ENCODE data around the gene STAT1. TPM values are rescaled to one million over a fixed set of nuclear protein-coding genes. Genes with fewer than 3 reads are reported as not detected.

STAT1 gene
- total and polyA plus RNA-seq, 5 experiments from 2014 or later, result 62.8 to 231 (median 154) TPM

DNA sequence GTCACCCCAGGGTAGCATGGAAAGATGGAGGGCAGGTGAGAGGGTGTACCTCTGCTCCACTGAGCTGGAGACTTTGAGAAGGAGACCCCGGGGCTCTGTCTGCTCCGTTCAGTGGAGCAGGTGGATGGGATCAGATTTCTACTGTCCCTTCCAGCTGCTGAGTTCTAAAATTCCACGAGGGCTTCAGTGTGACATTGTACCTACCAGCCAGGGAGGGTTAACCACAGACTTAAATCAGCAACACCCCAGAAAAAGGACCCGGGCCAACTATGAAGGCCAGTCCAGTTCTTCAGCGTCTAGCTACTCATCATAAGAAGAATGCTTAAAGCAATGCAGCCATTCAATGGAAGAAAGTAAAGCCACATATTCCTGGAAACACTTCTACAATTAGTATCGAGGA lies 23.8 kb downstream of the STAT1 start:
- H3K9me3 Mint-ChIP-seq, result no peaks in the 10 kb centered on the region
- peaks cover 18 to 77% (median 45%) of the 10 kb centered on the region in 4 donors for H3K4me1 Mint-ChIP-seq
- no peak for DNase-seq
- no peak for ATAC-seq
- no peaks in the 10 kb centered on the region for H3K27me3 Mint-ChIP-seq
- peaks cover 7 to 97% (median 72%) of the 10 kb centered on the region in 3 donors for H3K36me3 Mint-ChIP-seq
- H3K27ac Mint-ChIP-seq, result peak overlapping the region in 8 of 10 donors; percentile 25 to 74 (median 40)
- no peak overlapping the region for H3K4me3 Mint-ChIP-seq
- POLR2A ChIA-PET, result interaction anchor here (2.4 kb wide), 1 partner anchor 10 kb away, joined by 8 read pairs; no protein-coding TSS in a partner anchor

DNA sequence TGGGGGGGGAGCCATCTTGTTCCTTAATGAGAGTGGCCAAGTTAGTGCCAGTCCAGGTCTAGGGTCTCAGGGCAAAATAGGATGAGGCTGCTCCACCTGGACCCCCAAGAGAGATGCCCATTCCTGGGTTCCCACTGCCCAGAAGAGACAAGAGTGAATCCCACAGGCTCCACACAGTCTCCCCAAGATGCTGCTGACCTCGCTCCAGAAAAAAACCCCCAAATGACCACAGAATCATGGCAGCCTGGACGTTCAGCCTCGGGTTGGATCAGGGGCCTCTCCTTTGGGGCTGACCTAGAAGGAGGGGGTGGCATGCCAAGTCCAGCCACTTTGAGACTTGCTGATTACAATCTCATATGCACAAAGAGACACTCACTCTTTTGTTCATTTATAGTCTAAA lies 25.1 kb downstream of the STAT1 start:
- POLR2A ChIA-PET, result interaction anchor here (0.9 to 2.4 kb wide), 3 partner anchors 9 to 25 kb away, joined by 3 to 8 read pairs (median 3); partner anchors contain the start of gene STAT1
- no peaks in the 10 kb centered on the region for H3K27me3 Mint-ChIP-seq

DNA sequence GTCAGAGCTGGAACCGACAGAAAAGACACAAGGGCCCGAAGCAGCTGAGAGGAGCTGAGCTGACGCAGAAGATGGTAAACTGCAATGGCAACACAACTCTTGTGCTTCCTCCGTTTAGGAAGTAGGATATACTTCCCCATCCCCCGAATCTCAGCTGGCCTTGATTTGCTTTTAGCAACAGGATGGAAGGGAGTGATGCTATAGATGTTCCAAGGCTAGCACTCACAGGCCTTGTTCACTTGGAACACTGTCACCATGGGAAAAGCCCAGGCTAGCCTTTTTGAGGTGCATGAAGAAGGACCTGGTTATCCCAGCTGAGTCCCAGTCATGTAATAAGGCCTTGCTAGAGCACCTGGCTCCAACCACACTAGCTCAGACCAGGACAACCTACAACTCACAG lies 26.0 kb downstream of the STAT1 start:
- DNase-seq (no peak), ATAC-seq (no peak)
- H3K4me1 Mint-ChIP-seq, result peaks cover 12 to 76% (median 41%) of the 10 kb centered on the region in 4 donors
- peak overlapping the region in 1 of 10 donors; percentile 10 for H3K4me3 Mint-ChIP-seq
- POLR2A ChIA-PET, result interaction anchor here (1.2 kb wide), 1 partner anchor 24 kb away, joined by 4 read pairs; no protein-coding TSS in a partner anchor
- peak overlapping the region; percentile 16 to 87 (median 74) for H3K27ac Mint-ChIP-seq
- H3K9me3 Mint-ChIP-seq, result no peaks in the 10 kb centered on the region
- H3K27me3 Mint-ChIP-seq, result no peaks in the 10 kb centered on the region
- peaks cover 15 to 97% (median 75%) of the 10 kb centered on the region in 3 donors for H3K36me3 Mint-ChIP-seq

More for the DNA sequence above, 25.1 kb downstream of the STAT1 start:
- H3K36me3 Mint-ChIP-seq, result peaks cover 11 to 98% (median 76%) of the 10 kb centered on the region in 3 donors
- ATAC-seq (no peak), DNase-seq (no peak)
- H3K4me1 Mint-ChIP-seq, result peaks cover 15 to 79% (median 44%) of the 10 kb centered on the region in 4 donors
- peak overlapping the region in 6 of 10 donors; percentile 48 to 87 (median 67) for H3K27ac Mint-ChIP-seq
- H3K4me3 Mint-ChIP-seq, result no peak overlapping the region
- no peaks in the 10 kb centered on the region for H3K9me3 Mint-ChIP-seq

DNA sequence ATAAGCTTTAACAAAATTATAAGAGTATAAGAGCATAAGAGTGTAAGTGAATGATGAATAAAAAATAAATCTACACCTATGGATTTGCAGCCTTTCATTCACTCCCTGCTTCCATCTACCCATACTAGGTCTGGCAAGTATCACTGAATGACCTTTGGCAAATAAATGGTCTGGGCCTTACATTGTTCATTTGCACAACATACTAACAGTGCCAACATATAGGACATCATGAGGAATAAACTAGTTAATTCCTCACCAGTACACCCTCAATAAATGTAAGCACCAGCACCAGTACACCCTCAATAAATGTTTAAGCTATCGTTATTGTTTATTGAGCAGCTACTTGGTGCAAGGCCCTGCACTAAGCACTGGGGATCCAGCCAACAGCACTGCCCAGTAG lies 26.9 kb downstream of the STAT1 start:
- peak overlapping the region in 9 of 10 donors; percentile 3 to 83 (median 72) for H3K27ac Mint-ChIP-seq

DNA sequence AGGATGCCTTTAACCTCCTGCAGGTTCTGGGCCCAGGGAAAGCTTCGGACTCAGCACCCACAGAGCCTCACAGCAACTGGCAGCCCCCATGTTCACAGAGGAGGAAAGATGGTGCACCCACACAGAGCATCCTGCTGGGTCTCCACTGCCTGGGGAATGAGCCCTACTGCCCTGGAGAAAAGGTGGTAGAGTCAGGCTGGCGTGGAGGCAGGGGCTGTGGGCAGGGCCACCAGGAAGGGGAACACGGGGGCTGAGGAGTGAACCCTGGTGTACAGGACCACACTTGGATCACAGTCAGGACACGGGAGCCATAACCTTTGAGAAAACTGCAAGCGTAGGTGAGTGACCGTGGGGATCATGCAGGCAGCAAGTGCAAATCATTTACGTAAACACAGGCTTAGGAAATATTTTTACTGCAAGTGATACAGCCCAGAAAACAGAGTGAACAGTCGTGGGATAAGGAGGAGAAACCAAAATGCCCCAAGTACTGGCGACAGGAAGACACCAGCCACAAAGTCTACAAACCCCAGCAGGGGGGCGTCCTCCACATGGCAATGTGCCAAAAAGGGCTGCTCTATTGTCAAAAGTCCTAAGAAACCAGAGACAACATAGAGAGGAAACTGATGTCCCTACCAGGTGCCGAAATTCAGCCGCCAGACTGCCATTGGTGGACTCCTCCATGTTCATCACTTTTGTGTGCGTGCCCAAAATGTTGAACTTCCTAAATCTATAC lies 27.6 kb downstream of the STAT1 start:
- POLR2A ChIA-PET, result no interaction called here
- Mint-ChIP-seq H3K36me3 (peaks cover 15 to 97% (median 77%) of the 10 kb centered on the region in 3 donors), H3K27me3 (no peaks in the 10 kb centered on the region), H3K4me1 (peaks cover 19 to 83% (median 52%) of the 10 kb centered on the region in 4 donors), H3K27ac (peak overlapping the region in 9 of 10 donors; percentile 38 to 89 (median 81)), H3K9me3 (no peaks in the 10 kb centered on the region), H3K4me3 (peak overlapping the region in 3 of 10 donors; percentile 6 to 49 (median 24))
- peak; percentile 47 to 49 for ATAC-seq
- peak in 8 of 10 donors; percentile 20 to 66 (median 34) for DNase-seq

More for the DNA sequence above, 26.9 kb downstream of the STAT1 start:
- Mint-ChIP-seq H3K36me3 (peaks cover 15 to 97% (median 80%) of the 10 kb centered on the region in 3 donors), H3K9me3 (no peaks in the 10 kb centered on the region), H3K4me1 (peaks cover 18 to 78% (median 46%) of the 10 kb centered on the region in 4 donors), H3K4me3 (no peak overlapping the region), H3K27me3 (no peaks in the 10 kb centered on the region)
- ATAC-seq (no peak), DNase-seq (no peak)
- POLR2A ChIA-PET, result interaction anchor here (1.2 kb wide), 1 partner anchor 25 kb away, joined by 4 read pairs; no protein-coding TSS in a partner anchor

DNA sequence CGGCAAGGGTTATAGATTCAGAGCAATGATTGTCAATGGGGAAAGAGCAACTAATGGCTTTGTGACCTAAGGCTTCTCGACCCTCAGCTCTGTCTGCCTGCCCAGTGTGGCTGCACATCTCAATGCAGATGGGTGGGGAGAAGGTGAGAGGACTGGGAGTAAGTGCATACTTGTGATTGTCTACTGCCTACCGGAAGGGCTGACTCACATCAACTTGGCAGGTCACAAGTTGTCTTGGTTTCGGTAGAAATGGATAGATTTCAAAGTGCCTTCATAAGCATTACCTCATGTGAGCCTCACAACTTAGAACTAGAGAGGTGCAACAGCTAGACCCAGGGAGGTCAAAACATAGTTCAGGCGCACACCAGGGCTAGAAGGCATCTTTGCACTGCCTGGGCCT lies 29.4 kb downstream of the STAT1 start:
- Mint-ChIP-seq H3K9me3 (no peaks in the 10 kb centered on the region), H3K4me1 (peaks cover 29 to 87% (median 70%) of the 10 kb centered on the region in 4 donors), H3K27me3 (no peaks in the 10 kb centered on the region), H3K4me3 (peak overlapping the region in 1 of 10 donors; percentile 15), H3K36me3 (peaks cover 15 to 97% (median 78%) of the 10 kb centered on the region in 3 donors), H3K27ac (peak overlapping the region in 7 of 10 donors; percentile 7 to 85 (median 61))
- POLR2A ChIA-PET, result interaction anchor here (1.1 kb wide), 1 partner anchor 28 kb away, joined by 4 read pairs; no protein-coding TSS in a partner anchor
- ATAC-seq (no peak), DNase-seq (no peak)

DNA sequence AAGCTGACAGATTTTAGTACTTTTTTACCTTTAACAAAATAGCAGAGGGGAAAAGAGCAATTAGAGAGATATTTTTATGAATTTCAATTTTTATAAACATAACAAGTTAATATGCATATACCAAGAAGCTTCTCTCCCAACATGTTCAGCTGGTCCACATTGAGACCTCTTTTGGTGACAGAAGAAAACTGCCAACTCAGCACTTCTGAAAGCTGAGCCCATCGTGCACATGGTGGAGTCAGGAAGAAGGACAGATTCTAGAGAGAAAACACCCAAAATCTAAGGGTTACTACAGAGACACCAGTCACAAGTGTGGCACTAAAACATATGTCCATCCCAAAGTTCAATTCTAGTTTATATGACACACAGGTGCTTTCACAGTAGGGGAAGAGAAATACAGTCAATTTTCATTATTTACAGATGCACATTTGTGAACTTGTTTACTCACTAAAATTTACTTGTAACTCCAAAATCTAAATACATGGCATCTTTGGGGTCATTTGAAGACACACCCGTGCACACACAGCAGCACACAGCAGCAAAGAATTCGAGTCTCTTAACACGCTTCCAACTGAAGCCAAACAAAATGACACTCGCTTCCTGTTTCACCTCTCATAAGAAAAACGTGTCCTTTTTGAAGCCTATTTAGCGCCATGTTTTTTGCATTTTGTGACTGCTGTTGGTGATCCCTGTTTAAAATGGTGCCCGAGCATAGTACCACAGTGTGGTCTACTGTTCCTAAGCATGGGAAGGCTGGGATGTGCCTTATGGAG lies 31.5 kb downstream of the STAT1 start:
- Mint-ChIP-seq H3K36me3 (peaks cover 32 to 97% (median 78%) of the 10 kb centered on the region in 3 donors), H3K27ac (peak overlapping the region; percentile 71 to 96 (median 89)), H3K27me3 (no peaks in the 10 kb centered on the region), H3K4me3 (peak overlapping the region in 6 of 10 donors; percentile 18 to 57 (median 31)), H3K9me3 (no peaks in the 10 kb centered on the region), H3K4me1 (peaks cover 27 to 81% (median 61%) of the 10 kb centered on the region in 4 donors)
- ATAC-seq (no peak), DNase-seq (no peak)
- POLR2A ChIA-PET, result interaction anchor here (0.9 to 1.7 kb wide), 2 partner anchors 32 to 101 kb away, joined by 3 to 4 read pairs; partner anchors contain the start of gene STAT1

DNA sequence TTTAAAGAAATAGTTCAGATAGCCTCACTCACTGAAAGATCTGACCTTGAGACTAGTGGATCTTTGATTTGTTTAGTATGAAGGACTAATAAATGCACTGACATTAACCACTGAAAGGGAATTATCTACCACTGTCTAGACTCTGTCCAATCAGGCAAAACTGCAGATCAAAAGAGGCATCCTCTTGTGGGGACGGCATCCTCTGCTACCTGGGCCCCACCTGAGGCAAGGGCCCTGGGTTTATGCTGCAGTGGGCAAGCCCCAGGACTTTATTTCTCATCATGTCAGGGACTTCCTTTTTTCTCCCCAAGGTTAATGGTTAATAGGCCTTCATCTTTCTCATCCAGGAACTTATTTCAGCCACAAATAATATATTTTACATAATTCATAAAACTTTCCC lies 32.2 kb downstream of the STAT1 start:
- peaks cover 26 to 79% (median 56%) of the 10 kb centered on the region in 4 donors for H3K4me1 Mint-ChIP-seq
- no peaks in the 10 kb centered on the region for H3K27me3 Mint-ChIP-seq
- DNase-seq (no peak), ATAC-seq (peak in 1 of 2 donors; percentile 57)
- peaks cover 32 to 95% (median 74%) of the 10 kb centered on the region in 3 donors for H3K36me3 Mint-ChIP-seq
- H3K4me3 Mint-ChIP-seq, result peak overlapping the region in 1 of 10 donors; percentile 7
- peak overlapping the region; percentile 71 to 96 (median 90) for H3K27ac Mint-ChIP-seq
- POLR2A ChIA-PET, result interaction anchor here (0.9 to 1.7 kb wide), 2 partner anchors 33 to 100 kb away, joined by 3 to 4 read pairs; partner anchors contain the start of gene STAT1
- H3K9me3 Mint-ChIP-seq, result no peaks in the 10 kb centered on the region

DNA sequence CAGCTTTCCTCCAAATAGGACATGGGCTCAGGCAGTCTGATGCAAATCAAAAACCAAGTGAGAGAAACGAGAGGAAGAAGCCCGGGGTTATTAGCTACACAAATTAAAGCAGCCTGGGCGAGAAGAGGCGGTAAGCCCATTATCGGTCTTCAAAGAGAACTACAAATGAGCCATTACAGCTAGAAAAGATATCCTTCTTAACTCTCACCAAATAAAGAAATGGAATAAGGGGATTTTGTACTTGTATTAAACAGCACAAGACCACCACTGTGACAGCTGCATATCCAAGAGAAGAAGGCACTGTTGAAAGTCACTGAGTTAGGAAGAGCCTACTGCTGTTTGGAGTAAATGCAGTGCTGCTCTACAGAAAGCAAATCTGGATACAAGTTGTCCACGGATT lies 32.6 kb downstream of the STAT1 start:
- peak overlapping the region; percentile 73 to 96 (median 93) for H3K27ac Mint-ChIP-seq
- peaks cover 32 to 95% (median 72%) of the 10 kb centered on the region in 3 donors for H3K36me3 Mint-ChIP-seq
- peak overlapping the region in 3 of 10 donors; percentile 3 to 38 (median 27) for H3K4me3 Mint-ChIP-seq
- DNase-seq, result no peak
- POLR2A ChIA-PET, result interaction anchor here (0.7 to 1.7 kb wide), 2 partner anchors 33 to 39 kb away, joined by 3 to 4 read pairs; partner anchors contain the start of gene STAT1
- H3K9me3 Mint-ChIP-seq, result no peaks in the 10 kb centered on the region
- no peaks in the 10 kb centered on the region for H3K27me3 Mint-ChIP-seq
- peaks cover 25 to 77% (median 52%) of the 10 kb centered on the region in 4 donors for H3K4me1 Mint-ChIP-seq
- ATAC-seq, result no peak

DNA sequence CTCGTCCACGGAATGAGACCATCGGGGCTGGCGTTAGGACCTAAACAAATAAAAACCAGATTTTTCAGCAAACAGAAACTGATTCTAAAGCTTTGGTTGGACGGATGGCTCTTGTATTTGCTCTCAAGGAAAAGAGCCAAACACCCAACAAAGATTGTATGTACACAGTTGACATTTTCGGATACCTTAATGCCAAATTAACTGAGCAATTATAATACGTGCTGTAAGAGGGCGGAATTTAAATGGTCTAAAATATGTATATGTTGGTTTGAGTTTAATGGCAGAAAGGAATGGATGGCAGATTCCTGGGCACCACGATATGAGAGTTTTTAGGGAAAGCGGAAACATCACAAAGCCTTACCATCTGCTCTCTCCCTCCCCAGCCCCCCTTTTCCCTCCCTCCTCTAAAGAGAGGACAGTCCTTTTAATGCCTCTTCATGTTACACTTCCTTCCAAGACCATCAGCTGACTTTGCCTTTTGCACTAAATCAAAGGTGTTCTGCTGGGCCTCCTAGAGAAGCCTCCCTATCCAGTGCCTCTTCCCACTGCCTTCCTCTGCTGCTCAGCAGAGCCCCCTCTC lies 33.3 kb downstream of the STAT1 start:
- Mint-ChIP-seq H3K9me3 (no peaks in the 10 kb centered on the region), H3K4me1 (peaks cover 22 to 71% (median 48%) of the 10 kb centered on the region in 4 donors), H3K27me3 (no peaks in the 10 kb centered on the region), H3K4me3 (peak overlapping the region in 8 of 10 donors; percentile 20 to 73 (median 47)), H3K36me3 (peaks cover 32 to 95% (median 73%) of the 10 kb centered on the region in 3 donors), H3K27ac (peak overlapping the region; percentile 73 to 96 (median 93))
- DNase-seq (no peak), ATAC-seq (no peak)
- POLR2A ChIA-PET, result interaction anchor here (0.7 to 1.7 kb wide), 3 partner anchors 34 to 101 kb away, joined by 3 to 5 read pairs (median 4); partner anchors contain the start of gene STAT1

DNA sequence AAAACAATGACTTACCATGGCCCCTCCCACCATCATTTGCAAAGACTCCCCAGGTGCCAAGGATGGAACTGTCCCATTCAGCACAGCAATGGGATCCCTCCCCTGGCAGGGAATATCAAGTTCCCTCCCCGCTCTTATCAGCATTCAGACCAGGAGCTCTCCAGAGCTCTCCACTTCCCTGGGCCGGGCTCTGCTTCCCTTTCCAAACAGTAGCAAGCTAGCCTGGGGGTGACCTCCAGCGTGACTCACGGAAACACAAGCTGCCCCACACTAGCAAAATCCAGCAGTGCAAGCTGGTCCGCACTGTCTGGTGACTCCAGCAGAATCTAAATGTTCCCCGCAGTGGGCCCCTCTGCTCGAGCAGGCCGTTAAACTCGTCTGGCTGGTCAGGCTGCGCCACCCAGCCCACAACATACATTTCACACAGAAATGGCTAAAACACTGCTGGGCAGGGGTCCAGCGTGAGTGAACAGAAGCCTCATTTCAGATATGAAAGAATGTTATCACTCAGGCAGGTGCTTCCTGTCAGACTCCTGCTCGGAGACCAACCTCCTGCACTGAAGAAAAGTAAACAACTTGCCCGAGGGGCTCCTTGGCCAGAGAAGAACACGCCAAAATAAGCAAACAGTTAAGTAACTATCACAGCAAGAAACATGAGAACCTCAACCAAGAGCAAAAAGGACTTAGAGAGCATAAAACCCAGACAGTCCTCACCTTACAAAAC lies 33.9 kb downstream of the STAT1 start:
- no peak for DNase-seq
- Mint-ChIP-seq H3K4me3 (peak overlapping the region in 9 of 10 donors; percentile 20 to 73 (median 38)), H3K9me3 (no peaks in the 10 kb centered on the region), H3K27me3 (no peaks in the 10 kb centered on the region), H3K27ac (peak overlapping the region; percentile 73 to 96 (median 92)), H3K36me3 (peaks cover 32 to 95% (median 71%) of the 10 kb centered on the region in 3 donors), H3K4me1 (peaks cover 20 to 66% (median 45%) of the 10 kb centered on the region in 4 donors)
- ATAC-seq, result peak in 1 of 2 donors; percentile 45
- POLR2A ChIA-PET, result interaction anchor here (0.9 to 1.4 kb wide), 3 partner anchors 9 to 100 kb away, joined by 3 to 8 read pairs (median 5); no protein-coding TSS in a partner anchor
